HEK293T (cell line): ENCODE data around the gene PTPRE.

Experiments used
- CTCF ChIA-PET: fragments of 350-600 bp; formaldehyde crosslinking; extraction: SDS; loops from one replicate; lab custom pipeline; 2021; ENCODE audit warnings: antibody characterized with exemption, inconsistent platforms; lab: Yijun Ruan, JAX
- POLR2A ChIA-PET: fragments of 350-600 bp; formaldehyde crosslinking; extraction: SDS; loops from one replicate; lab custom pipeline; 2020; ENCODE audit warnings: antibody characterized with exemption, inconsistent platforms; lab: Yijun Ruan, JAX
- DNase-seq: peaks from one replicate; pipeline ENCODE4 v3.0.0; 2012; ENCODE audit warnings: mixed read lengths; ENCODE audit errors: extremely low spot score
- ARNT ChIP-seq: fragments of 450-650 bp; IDR thresholded peaks from 2 replicates; pipeline ENCODE4 v1.6.1; 2017; ENCODE audit warnings: mild to moderate bottlenecking
- BHLHE40 ChIP-seq: fragments of 450-650 bp; IDR thresholded peaks from 2 replicates; pipeline ENCODE4 v1.6.1; 2016; ENCODE audit warnings: mild to moderate bottlenecking, moderate library complexity, borderline replicate concordance
- CTBP1 ChIP-seq: fragments of 450-650 bp; IDR thresholded peaks from 2 replicates; pipeline ENCODE4 v1.6.1; 2016; ENCODE audit warnings: borderline replicate concordance
- ELF4 ChIP-seq: fragments of 450-650 bp; IDR thresholded peaks from 2 replicates; pipeline ENCODE4 v1.6.1; 2017; ENCODE audit warnings: antibody characterized with exemption
- FOXA1 ChIP-seq: fragments of 450-650 bp; IDR thresholded peaks from 2 replicates; pipeline ENCODE4 v1.6.1; 2016; ENCODE audit warnings: mild to moderate bottlenecking
- FOXK2 ChIP-seq: fragments of 450-650 bp; IDR thresholded peaks from 2 replicates; pipeline ENCODE4 v1.6.1; 2016; ENCODE audit warnings: mild to moderate bottlenecking
- FOXM1 ChIP-seq: fragments of 450-650 bp; IDR thresholded peaks from 2 replicates; pipeline ENCODE4 v1.6.1; 2017; ENCODE audit warnings: mild to moderate bottlenecking, borderline replicate concordance
- HDGF ChIP-seq: fragments of 450-650 bp; IDR thresholded peaks from 2 replicates; pipeline ENCODE4 v1.6.1; 2017; ENCODE audit warnings: antibody characterized with exemption, borderline replicate concordance
- L3MBTL2 ChIP-seq: fragments of 450-650 bp; conservative IDR thresholded peaks from 2 replicates; pipeline ENCODE4 v1.6.1; 2016; ENCODE audit warnings: mild to moderate bottlenecking
- LEF1 ChIP-seq: fragments of 450-650 bp; IDR thresholded peaks from 2 replicates; pipeline ENCODE4 v1.6.1; 2017; ENCODE audit warnings: mild to moderate bottlenecking, borderline replicate concordance
- NFRKB ChIP-seq: fragments of 450-650 bp; IDR thresholded peaks from 2 replicates; pipeline ENCODE4 v1.6.1; 2016; ENCODE audit warnings: mild to moderate bottlenecking, moderate library complexity
- PKNOX1 ChIP-seq: fragments of 450-650 bp; IDR thresholded peaks from 2 replicates; pipeline ENCODE4 v1.6.1; 2016
- SP1 ChIP-seq: fragments of 450-650 bp; IDR thresholded peaks from 2 replicates; pipeline ENCODE4 v1.6.1; 2017
- SUZ12 ChIP-seq: fragments of 450-650 bp; IDR thresholded peaks from 2 replicates; pipeline ENCODE4 v1.6.1; 2016; ENCODE audit warnings: mild to moderate bottlenecking
- TARDBP ChIP-seq: fragments of 450-650 bp; IDR thresholded peaks from 2 replicates; pipeline ENCODE4 v1.6.1; 2016
- ZNF384 ChIP-seq: fragments of 450-650 bp; IDR thresholded peaks from 2 replicates; pipeline ENCODE4 v1.6.1; 2016

PTPRE gene

GRCh38 chr10:127906548-127907377 lies at the start of gene PTPRE:
PTPRE (plus strand) TSS chr10:127907103; CDS start chr10:128040882, 133,779 bp downstream.
- ChIA-PET CTCF (interaction anchor here (0.6 to 2.8 kb wide), 6 partner anchors 13 to 163 kb away, joined by 3 to 16 read pairs (median 4); no protein-coding TSS in a partner anchor), POLR2A (no interaction called here)
- DNase-seq, result peak; percentile 89
- TF ChIP-seq SUZ12 (no peak), TARDBP (no peak)

- no peak for TF ChIP-seq BHLHE40
- no peak for TF ChIP-seq SUZ12
- no peak for TF ChIP-seq CTBP1
- no peak for TF ChIP-seq LEF1
- TF ChIP-seq ARNT, result no peak
- no peak for TF ChIP-seq FOXM1
- no peak for TF ChIP-seq FOXA1
- TF ChIP-seq L3MBTL2, result no peak
- no peak for TF ChIP-seq HDGF
- CTCF ChIA-PET, result no interaction called here
- no peak for DNase-seq
- POLR2A ChIA-PET, result no interaction called here
These were observed 46.3 kb upstream of the PTPRE start for GRCh38 chr10:127860592-127860991.

GRCh38 chr10:127863231-127863825 lies 43.6 kb upstream of the PTPRE start:
- no peak for DNase-seq
- ChIA-PET POLR2A (no interaction called here), CTCF (no interaction called here)
- TF ChIP-seq FOXK2 (no peak), SUZ12 (no peak), HDGF (no peak)

GRCh38 chr10:127866276-127867013 lies 40.5 kb upstream of the PTPRE start:
- CTCF ChIA-PET, result no interaction called here
- no peak for DNase-seq
- TF ChIP-seq BHLHE40, result no peak
- TF ChIP-seq FOXK2, result no peak
- no peak for TF ChIP-seq L3MBTL2
- TF ChIP-seq ELF4, result no peak
- no peak for TF ChIP-seq LEF1
- TF ChIP-seq CTBP1, result no peak
- no peak for TF ChIP-seq SP1
- TF ChIP-seq FOXM1, result no peak
- POLR2A ChIA-PET, result no interaction called here

- CTCF ChIA-PET, result no interaction called here
- no peak for DNase-seq
- TF ChIP-seq BHLHE40 (no peak), L3MBTL2 (no peak), PKNOX1 (no peak), HDGF (no peak), ARNT (no peak), NFRKB (no peak), TARDBP (no peak), SP1 (no peak)
- POLR2A ChIA-PET, result no interaction called here
These were observed 39.1 kb upstream of the PTPRE start for GRCh38 chr10:127867805-127868204.

GRCh38 chr10:127869329-127869728 lies 37.6 kb upstream of the PTPRE start:
- TF ChIP-seq FOXM1 (no peak), SP1 (no peak), HDGF (no peak)
- CTCF ChIA-PET, result no interaction called here
- POLR2A ChIA-PET, result no interaction called here
- DNase-seq, result no peak

GRCh38 chr10:127871631-127872010 lies 35.3 kb upstream of the PTPRE start:
- no peak for DNase-seq
- TF ChIP-seq HDGF, result no peak
- no peak for TF ChIP-seq SP1
- no peak for TF ChIP-seq ZNF384
- no peak for TF ChIP-seq PKNOX1
- no peak for TF ChIP-seq NFRKB
- TF ChIP-seq ELF4, result no peak
- TF ChIP-seq CTBP1, result no peak
- TF ChIP-seq TARDBP, result no peak
- TF ChIP-seq FOXA1, result no peak
- TF ChIP-seq FOXK2, result no peak
- no peak for TF ChIP-seq LEF1
- TF ChIP-seq L3MBTL2, result no peak
- no peak for TF ChIP-seq ARNT
- no peak for TF ChIP-seq FOXM1
- TF ChIP-seq BHLHE40, result no peak
- no peak for TF ChIP-seq SUZ12
- ChIA-PET POLR2A (no interaction called here), CTCF (no interaction called here)
